HCEC 1CT (cell line): ENCODE measurements around the gene SMPDL3B.
A peak's percentile ranks its signal among the peaks of the same experiment; 100 is the strongest.

ENCODE experiments used
- DNase-seq: peaks from one replicate; pipeline ENCODE4 v3.0.0-alpha.2; 2017

The SMPDL3B gene

GRCh38 chr1:27940870-27941560 is 6.2 kb downstream of the SMPDL3B start:
- no peak for DNase-seq

- DNase-seq: no peak
Measured at GRCh38 chr1:27941671-27942540, 7.1 kb downstream of the SMPDL3B start.

- DNase-seq: no peak
Measured at GRCh38 chr1:27945020-27945419, 10.2 kb downstream of the SMPDL3B start.

GRCh38 chr1:27949027-27949426 is 14.2 kb downstream of the SMPDL3B start:
- DNase-seq: no peak

DNA sequence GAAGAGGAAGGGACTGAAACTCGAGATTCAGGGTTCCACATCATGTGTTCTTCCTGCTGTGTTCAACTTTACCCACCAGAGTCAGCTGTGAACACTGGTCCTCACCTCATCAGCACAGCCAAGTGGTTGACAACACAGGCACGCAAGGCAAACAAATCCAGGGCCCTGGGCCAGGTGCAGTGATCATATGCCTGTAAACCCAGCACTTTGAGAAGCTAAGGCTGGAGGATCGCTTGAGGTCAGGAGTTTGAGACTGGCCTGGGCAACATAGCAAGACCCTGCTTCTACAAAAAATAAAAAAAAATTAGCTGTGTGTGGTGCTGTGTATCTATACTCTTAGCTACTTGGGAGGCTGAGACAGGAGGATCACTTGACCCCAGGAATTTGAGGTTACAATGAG is 16.6 kb downstream of the SMPDL3B start:
- no peak for DNase-seq

DNA sequence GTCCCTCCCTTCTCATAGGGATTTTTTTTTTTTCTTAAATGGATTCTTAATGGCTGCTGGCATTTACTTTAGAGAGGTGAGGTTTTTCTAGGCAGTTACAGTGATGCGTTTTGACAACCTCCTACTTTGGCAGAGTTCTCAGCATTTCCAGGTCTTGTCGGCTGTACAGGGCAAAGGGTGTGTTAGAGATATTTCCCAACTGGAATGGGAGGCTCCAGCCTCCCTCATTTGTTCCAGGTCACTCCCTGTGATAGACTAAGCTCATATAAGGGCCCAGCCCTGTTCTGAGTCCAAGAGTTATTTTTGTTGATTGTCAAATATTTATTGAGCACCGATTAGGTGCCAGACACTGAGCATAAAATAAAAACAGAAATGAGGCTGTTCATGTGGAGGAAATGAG is 17.3 kb downstream of the SMPDL3B start:
- no peak for DNase-seq

GRCh38 chr1:27954186-27954585 is 19.4 kb downstream of the SMPDL3B start:
- no peak for DNase-seq

GRCh38 chr1:27955076-27955475 is 20.3 kb downstream of the SMPDL3B start:
- DNase-seq: no peak

DNA sequence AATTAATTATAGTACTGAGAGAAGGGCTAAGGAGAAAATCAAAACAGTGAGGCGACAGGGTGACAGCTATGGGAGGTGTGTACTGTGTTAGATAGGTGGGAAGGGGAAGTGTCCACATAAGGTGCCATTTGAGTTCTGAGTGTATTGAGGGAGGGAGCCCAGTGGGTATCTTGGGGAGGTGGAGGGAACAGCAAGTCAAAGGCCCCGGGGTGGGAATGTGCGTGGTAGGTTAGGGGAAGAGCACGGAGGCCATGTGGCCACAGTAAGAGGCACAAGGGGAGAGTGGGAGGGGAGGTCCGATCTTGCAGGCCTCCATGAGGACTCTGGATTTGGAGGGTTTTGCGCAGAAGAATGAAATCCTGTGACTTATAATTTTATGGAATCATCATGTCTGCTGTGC is 22.0 kb downstream of the SMPDL3B start:
- DNase-seq: no peak

GRCh38 chr1:27957655-27958054 is 22.9 kb downstream of the SMPDL3B start:
- no peak for DNase-seq

DNA sequence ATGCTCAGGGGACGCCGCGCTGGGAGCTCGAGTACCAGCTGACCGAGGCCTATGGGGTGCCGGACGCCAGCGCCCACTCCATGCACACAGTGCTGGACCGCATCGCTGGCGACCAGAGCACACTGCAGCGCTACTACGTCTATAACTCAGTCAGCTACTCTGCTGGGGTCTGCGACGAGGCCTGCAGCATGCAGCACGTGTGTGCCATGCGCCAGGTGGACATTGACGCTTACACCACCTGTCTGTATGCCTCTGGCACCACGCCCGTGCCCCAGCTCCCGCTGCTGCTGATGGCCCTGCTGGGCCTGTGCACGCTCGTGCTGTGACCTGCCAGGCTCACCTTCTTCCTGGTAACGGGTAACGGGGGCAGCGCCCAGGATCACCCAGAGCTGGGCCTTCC is 23.7 kb downstream of the SMPDL3B start:
- DNase-seq: no peak

- DNase-seq: peak; percentile 54
Measured at GRCh38 chr1:27959792-27960603, 25.2 kb downstream of the SMPDL3B start, which contains the start of gene XKR8. Gene XKR8 (plus strand): TSS chr1:27959973. CDS start chr1:27960070, 97 bp downstream.

DNA sequence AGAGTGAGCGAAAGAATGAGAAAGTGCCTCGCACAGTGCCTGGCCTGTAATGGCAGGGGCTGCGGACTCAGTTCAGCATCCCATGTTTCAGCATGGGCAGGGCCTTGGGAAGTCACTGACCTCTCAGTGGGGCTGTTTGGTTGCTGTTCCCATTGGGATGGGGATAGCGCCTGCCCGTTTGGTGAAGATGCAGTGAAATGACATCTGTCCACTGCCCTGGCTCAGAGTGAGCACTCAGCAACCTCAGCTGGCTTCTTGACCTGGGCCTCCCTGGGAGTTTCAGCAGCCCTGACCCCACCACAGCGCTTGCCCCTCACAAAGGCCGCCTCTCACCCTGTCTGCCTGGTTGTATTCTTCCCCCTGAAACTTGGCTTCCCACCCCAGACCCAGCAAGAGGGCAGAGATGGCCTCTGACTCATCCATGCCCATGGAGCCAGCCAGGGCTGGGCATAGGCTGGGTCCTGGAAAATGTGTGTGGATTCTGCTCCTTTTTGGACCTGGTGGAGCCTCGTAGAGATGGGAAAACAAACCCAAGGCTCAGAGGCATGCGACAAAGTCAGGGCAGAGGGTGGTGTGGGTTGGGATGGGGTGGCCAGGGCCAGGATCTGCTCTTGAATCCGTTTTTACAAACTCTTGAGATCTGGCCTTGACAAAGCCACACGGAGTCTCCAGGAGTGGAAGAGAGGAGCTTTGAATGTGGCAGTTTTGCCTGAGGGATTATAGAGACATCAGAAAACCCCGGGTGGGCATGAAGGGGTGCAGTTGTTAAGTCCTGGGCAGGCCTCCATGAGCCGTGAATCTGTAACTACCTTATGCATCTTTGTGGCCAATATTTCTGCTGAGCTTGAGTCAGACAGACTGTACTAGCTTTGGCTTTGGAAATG is 26.2 kb downstream of the SMPDL3B start:
- DNase-seq: no peak

GRCh38 chr1:27961646-27962221 is 26.9 kb downstream of the SMPDL3B start:
- no peak for DNase-seq

GRCh38 chr1:27963393-27963792 is 28.6 kb downstream of the SMPDL3B start:
- no peak for DNase-seq

DNA sequence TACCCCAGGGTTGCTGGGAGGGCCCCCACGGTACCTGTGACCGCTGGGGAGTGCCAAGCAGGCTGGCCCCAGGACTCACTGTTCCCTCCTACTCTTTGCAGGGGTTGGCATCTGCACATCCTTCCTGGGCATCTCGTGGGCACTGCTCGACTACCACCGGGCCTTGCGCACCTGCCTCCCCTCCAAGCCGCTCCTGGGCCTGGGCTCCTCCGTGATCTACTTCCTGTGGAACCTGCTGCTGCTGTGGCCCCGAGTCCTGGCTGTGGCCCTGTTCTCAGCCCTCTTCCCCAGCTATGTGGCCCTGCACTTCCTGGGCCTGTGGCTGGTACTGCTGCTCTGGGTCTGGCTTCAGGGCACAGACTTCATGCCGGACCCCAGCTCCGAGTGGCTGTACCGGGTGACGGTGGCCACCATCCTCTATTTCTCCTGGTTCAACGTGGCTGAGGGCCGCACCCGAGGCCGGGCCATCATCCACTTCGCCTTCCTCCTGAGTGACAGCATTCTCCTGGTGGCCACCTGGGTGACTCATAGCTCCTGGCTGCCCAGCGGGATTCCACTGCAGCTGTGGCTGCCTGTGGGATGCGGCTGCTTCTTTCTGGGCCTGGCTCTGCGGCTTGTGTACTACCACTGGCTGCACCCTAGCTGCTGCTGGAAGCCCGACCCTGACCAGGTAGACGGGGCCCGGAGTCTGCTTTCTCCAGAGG is 31.8 kb downstream of the SMPDL3B start:
- DNase-seq: no peak

DNA sequence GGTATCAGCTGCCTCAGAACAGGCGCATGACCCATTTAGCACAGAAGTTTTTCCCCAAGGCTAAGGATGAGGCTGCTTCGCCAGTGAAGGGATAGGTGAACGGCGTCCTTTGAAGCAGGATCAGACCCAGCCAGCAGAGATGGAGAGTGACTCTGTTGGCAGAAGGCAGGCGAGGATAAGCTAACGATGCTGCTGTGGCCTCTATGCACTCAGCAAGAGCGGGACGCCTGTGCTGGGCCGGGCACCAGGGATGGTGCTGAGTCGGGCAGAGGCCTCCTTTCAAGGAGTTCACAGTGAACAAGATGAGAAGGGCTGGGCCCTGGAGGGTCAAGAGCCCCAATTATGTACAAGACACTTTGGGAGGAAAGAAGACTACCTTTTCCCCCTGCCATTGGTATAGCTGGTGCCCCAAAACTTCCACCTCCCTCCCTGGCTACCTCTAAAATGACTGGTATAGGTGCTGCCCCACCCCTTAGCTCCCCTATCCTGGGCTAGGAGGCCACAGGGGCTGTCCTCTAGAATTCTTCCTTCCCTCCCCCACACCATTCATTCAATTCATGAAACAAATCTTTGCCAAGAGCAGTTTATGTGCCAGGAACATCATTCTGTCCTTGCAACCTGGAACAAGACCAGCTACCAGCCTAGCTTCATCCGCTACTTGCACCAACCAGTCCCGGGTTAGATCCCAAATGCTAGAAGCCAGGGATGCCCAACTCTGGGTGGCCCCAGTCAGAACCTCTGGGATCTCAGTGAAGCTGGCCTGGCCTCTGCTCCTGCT is 32.5 kb downstream of the SMPDL3B start:
- no peak for DNase-seq

DNA sequence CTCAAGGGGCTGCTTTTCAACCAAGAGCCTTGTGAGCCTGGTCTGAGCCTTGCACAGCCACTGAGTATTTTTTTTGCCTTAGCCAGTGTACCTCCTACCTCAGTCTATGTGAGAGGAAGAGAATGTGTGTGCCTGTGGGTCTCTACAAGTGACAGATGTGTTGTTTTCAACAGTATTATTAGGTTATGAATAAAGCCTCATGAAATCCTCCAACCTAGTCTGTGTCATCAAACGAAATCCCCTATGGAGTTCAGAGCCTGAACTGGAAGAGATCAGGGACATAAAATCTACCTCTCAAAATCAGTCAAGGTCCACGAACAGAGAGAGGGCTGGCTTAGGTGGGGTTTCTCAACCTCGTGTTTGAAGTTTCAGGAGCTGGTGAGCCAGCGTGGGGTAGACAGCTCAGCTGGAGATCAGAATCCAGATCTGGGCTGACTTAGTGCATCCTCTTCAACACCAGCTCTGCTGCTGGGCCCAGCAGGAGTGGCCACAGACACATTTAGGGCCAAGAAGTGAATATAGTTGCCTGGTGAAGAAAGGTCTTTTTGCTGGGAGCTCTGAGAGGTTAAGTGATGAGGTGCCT is 33.2 kb downstream of the SMPDL3B start:
- DNase-seq: no peak

GRCh38 chr1:27968692-27969091 is 33.9 kb downstream of the SMPDL3B start:
- DNase-seq: peak; percentile 93

- DNase-seq: peak; percentile 82
Measured at GRCh38 chr1:27970401-27970800, 35.6 kb downstream of the SMPDL3B start.
